Kidney (tissue), 14 donors: ENCODE results near the gene SNRPD2. TPM values are rescaled to one million over a fixed set of nuclear protein-coding genes. Genes with fewer than 3 reads are reported as not detected.

Experiments used
- DNase-seq, 5 donors: peaks; one replicate each; pipeline ENCODE4 v3.0.0-alpha.2; 2013 to 2020
- FAIRE-seq: peaks from 2 replicates; lab custom pipeline; 2012; peaks lifted over from hg19 to GRCh38; lab: Jason Lieb, UNC
- H3K27ac ChIP-seq, 2 donors: one replicate each; pipeline ENCODE4 v1.7.0; 2013; ENCODE audit warnings: low read depth in 2 of 2, low read length in 2 of 2, inconsistent platforms in 1 of 2
- H3K27me3 ChIP-seq: one replicate; pipeline ENCODE4 v1.7.1; 2013; ENCODE audit warnings: low read length, inconsistent platforms; ENCODE audit not compliant: control insufficient read depth, insufficient read depth
- H3K36me3 ChIP-seq, 3 donors: one replicate each; pipeline versions ENCODE4 v1.7.0 to v1.7.1; 2013; ENCODE audit warnings: low read length in 3 of 3, control low read depth in 1 of 3, inconsistent platforms in 1 of 3; ENCODE audit not compliant: insufficient read depth in 3 of 3, control insufficient read depth in 2 of 3
- H3K4me1 ChIP-seq, 3 donors: one replicate each; pipeline versions ENCODE4 v1.7.0 to v1.7.1; 2013; ENCODE audit warnings: low read length in 3 of 3, inconsistent platforms in 1 of 3, low read depth in 1 of 3; ENCODE audit not compliant: control insufficient read depth in 2 of 3, insufficient read depth in 2 of 3
- H3K4me3 ChIP-seq, 3 donors: one replicate each; pipeline versions ENCODE4 v1.7.0 to v1.8.1; 2013; ENCODE audit warnings: low read length in 3 of 3, control low read depth in 1 of 3, inconsistent platforms in 1 of 3
- H3K9ac ChIP-seq, 3 donors: one replicate each; pipeline versions ENCODE4 v1.7.0 to v1.7.1; 2013; ENCODE audit warnings: low read length in 3 of 3, control low read depth in 1 of 3, inconsistent platforms in 1 of 3
- H3K9me3 ChIP-seq, 3 donors: one replicate each; pipeline versions ENCODE4 v1.7.0 to v1.7.1; 2013; ENCODE audit warnings: low read length in 3 of 3, control low read depth in 1 of 3, inconsistent platforms in 1 of 3; ENCODE audit not compliant: control insufficient read depth in 2 of 3, insufficient read depth in 1 of 3
- CTCF ChIP-seq: IDR thresholded peaks from 3 replicates; pipeline ENCODE4 v1.5.1; 2012; ENCODE audit warnings: mild to moderate bottlenecking, moderate library complexity, borderline replicate concordance; ENCODE audit not compliant: insufficient read depth; ENCODE audit errors: extremely low read depth
- intact Hi-C: fragments of 100-400 bp; cut with DNase I; formaldehyde crosslinking; loops from one replicate; pipeline ENCODE4 v1.11.1; 2022
- polyA plus RNA-seq: library from polyadenylated mRNA; stranded (reverse); fragments of 350-450 nt; fragmentation: Illumina TruSeq; extraction: RNeasy Lipid Tissue Mini Kit (QIAGEN cat#74804); gene quantifications from one replicate; pipeline ENCODE4 v1.2.3, GENCODE V29; 2014; ENCODE audit warnings: low read depth, low replicate concordance; ENCODE audit not compliant: insufficient read depth
- total RNA-seq: library from RNA; stranded (reverse); fragmentation: NEBNext Ultra II Directional; extraction: Animal tissue kit (Norgen Biotek cat#: 25700); gene quantifications from one replicate; pipeline ENCODE4 v1.2.1, GENCODE V29; 2021
- donor health status: control.
- donor health status: control.
- donor health status: control.
- donor health status: control.
- donor health status: control.
- donor health status: DM: yes; HTN: yes; CAD: no.
- donor health status: Normal renal cell carcinoma (clear cell type).

SNRPD2 gene
- total and polyA plus RNA-seq, 2 donors from 2014 or later = 252 to 358 TPM

DNA sequence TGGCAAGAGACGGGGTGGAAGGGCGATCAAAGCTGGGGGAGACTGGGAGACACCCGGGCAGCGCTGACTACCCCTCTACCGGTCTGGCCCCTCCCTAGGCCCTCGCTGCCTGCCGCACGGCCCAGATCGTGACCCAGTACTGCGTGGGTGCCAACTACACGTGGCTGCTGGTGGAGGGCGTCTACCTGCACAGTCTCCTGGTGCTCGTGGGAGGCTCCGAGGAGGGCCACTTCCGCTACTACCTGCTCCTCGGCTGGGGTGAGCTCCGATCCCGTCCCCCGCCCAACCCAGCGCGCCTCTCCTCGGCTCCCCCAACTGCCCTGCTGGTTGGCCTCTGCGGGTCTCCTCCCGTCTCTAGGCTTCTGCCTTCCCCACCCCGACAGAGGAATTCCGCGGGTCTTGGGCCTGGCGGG, 14.9 kb downstream of the SNRPD2 start:
- no peaks in the 10 kb centered on the region for H3K27me3 ChIP-seq
- peaks cover 0 to 8% (median 5%) of the 10 kb centered on the region in 3 donors for H3K4me1 ChIP-seq
- DNase-seq (peak in 1 of 5 donors; percentile 82), FAIRE-seq (no peak)
- TF ChIP-seq CTCF = no peak
- intact Hi-C loops = no loop called here
- no peaks in the 10 kb centered on the region for H3K9me3 ChIP-seq
- no peak overlapping the region for H3K27ac ChIP-seq
- H3K36me3 ChIP-seq = no peaks in the 10 kb centered on the region
- H3K4me3 ChIP-seq = no peak overlapping the region
- H3K9ac ChIP-seq = peak overlapping the region in 1 of 3 donors; percentile 19

GRCh38 chr19:45674946-45675345, 16.8 kb downstream of the SNRPD2 start:
- no peaks in the 10 kb centered on the region for H3K36me3 ChIP-seq
- H3K9me3 ChIP-seq = no peaks in the 10 kb centered on the region
- FAIRE-seq (no peak), DNase-seq (peak in 2 of 5 donors; percentile 63 to 68)
- no peak overlapping the region for H3K4me3 ChIP-seq
- no peak for TF ChIP-seq CTCF
- no peak overlapping the region for H3K9ac ChIP-seq
- H3K27me3 ChIP-seq = peaks cover 7% of the 10 kb centered on the region
- intact Hi-C loops = no loop called here
- no peak overlapping the region for H3K27ac ChIP-seq
- H3K4me1 ChIP-seq = peaks cover 0 to 6% (median 5%) of the 10 kb centered on the region in 3 donors

DNA sequence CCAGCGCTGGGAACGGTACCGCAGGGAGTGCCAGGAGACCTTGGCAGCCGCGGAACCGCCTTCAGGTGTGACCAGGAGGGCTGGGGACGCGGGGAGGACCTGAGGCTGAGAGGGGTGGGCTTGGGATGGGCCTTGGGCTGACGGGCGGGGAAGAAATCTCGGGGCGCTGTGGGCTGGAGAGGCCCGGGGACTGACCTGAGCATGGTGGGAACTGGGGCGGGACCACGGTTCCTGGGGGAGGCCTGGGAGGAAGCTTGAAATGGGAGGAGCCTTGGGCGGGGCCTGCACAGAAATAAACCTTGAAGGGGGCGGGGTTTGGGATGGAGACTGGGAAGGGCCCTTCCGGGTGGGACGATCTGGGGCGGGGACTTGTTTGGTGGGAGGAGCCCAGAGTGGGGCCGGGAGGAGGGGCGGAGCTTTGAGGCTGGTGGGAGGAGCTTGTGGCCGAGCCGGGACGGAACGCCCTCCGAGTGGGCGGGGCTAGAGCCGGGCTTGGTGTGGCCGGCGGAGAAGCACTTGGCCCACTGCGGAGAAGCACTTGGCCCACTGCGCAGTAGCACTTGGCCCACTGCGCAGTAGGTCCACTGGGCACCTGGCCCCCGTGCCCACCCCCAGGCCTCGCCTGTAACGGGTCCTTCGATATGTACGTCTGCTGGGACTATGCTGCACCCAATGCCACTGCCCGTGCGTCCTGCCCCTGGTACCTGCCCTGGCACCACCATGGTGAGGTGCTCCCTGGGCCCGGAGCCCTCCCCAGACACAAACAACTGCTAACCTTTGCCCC, 20.9 kb downstream of the SNRPD2 start:
- no peak overlapping the region for H3K9ac ChIP-seq
- no peaks in the 10 kb centered on the region for H3K36me3 ChIP-seq
- H3K4me1 ChIP-seq = peaks cover 0 to 15% (median 0%) of the 10 kb centered on the region in 3 donors
- no peaks in the 10 kb centered on the region for H3K9me3 ChIP-seq
- FAIRE-seq (no peak), DNase-seq (peak; percentile 76 to 93 (median 84))
- H3K4me3 ChIP-seq = no peak overlapping the region
- H3K27me3 ChIP-seq = peaks cover 26% of the 10 kb centered on the region
- TF ChIP-seq CTCF = no peak
- H3K27ac ChIP-seq = no peak overlapping the region
- intact Hi-C loops = no loop called here
